ENCODE measurements around the gene APIP.

DNA sequence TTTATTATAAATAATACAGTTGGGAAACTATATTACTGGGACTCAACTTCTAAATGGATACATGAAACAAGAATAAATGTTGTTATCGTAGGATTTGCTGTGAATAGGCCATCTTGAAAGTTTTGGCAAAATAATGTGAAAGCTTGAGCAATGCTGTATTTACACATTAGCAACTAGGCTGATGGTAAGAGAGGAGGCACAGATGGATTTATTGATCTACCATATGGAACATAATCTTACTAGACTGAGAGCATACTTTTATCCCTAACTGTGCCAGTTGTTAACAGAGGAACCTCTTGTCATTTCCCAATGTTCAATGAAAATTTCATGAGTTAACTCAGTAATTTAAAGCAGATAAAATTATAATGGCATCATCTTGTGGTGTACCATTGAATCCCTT is 22.8 kb downstream of the APIP start:
- TF ChIP-seq, protein P1, sequence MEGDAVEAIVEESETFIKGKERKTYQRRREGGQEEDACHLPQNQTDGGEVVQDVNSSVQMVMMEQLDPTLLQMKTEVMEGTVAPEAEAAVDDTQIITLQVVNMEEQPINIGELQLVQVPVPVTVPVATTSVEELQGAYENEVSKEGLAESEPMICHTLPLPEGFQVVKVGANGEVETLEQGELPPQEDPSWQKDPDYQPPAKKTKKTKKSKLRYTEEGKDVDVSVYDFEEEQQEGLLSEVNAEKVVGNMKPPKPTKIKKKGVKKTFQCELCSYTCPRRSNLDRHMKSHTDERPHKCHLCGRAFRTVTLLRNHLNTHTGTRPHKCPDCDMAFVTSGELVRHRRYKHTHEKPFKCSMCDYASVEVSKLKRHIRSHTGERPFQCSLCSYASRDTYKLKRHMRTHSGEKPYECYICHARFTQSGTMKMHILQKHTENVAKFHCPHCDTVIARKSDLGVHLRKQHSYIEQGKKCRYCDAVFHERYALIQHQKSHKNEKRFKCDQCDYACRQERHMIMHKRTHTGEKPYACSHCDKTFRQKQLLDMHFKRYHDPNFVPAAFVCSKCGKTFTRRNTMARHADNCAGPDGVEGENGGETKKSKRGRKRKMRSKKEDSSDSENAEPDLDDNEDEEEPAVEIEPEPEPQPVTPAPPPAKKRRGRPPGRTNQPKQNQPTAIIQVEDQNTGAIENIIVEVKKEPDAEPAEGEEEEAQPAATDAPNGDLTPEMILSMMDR (IDR thresholded peaks at IDR 0.05), result no peak
- TF ChIP-seq POLR2A (IDR thresholded peaks at IDR 0.05), result no peak
